Activated CD8-positive, alpha-beta memory T cell treated with anti-CD3 and anti-CD28 coated beads, Interleukin-2, amount 50 U/mL, for 1 hour (primary cell): ENCODE data around the gene DAB1.

Source experiments
- DNase-seq: peaks from one replicate; pipeline ENCODE4 v3.0.0-alpha.2; 2020; ENCODE audit errors: extremely low read depth

Gene DAB1

GRCh38 chr1:57072401-57073110 is 351.3 kb downstream of the DAB1 start:
- no peak for DNase-seq

GRCh38 chr1:57067863-57068262 is 356.0 kb downstream of the DAB1 start:
- DNase-seq, result no peak

- no peak for DNase-seq
Measured at GRCh38 chr1:57066980-57067610, 356.8 kb downstream of the DAB1 start.

GRCh38 chr1:57065442-57065841 is 358.4 kb downstream of the DAB1 start:
- no peak for DNase-seq

- DNase-seq, result no peak
Measured at GRCh38 chr1:57064379-57065140, 359.3 kb downstream of the DAB1 start.

GRCh38 chr1:57063406-57064125 is 360.3 kb downstream of the DAB1 start:
- DNase-seq, result no peak

GRCh38 chr1:57061369-57061768 is 362.5 kb downstream of the DAB1 start:
- no peak for DNase-seq

GRCh38 chr1:57060451-57060850 is 363.4 kb downstream of the DAB1 start:
- no peak for DNase-seq

GRCh38 chr1:57058652-57059501 is 365.0 kb downstream of the DAB1 start:
- DNase-seq, result no peak

GRCh38 chr1:57048856-57049255 is 375.0 kb downstream of the DAB1 start:
- DNase-seq, result no peak

GRCh38 chr1:57046462-57046861 is 377.4 kb downstream of the DAB1 start:
- DNase-seq, result no peak

- DNase-seq, result no peak
Measured at GRCh38 chr1:57041901-57042300, 382.0 kb downstream of the DAB1 start.

- no peak for DNase-seq
Measured at GRCh38 chr1:57040811-57041210, 383.0 kb downstream of the DAB1 start.

GRCh38 chr1:57036641-57037579 is 386.9 kb downstream of the DAB1 start:
- DNase-seq, result no peak

GRCh38 chr1:57034713-57035112 is 389.1 kb downstream of the DAB1 start:
- DNase-seq, result no peak

- DNase-seq, result no peak
Measured at GRCh38 chr1:57033222-57034001, 390.4 kb downstream of the DAB1 start.

GRCh38 chr1:57026624-57027354 is 397.1 kb downstream of the DAB1 start:
- no peak for DNase-seq

- DNase-seq, result no peak
Measured at GRCh38 chr1:57024855-57025254, 399.0 kb downstream of the DAB1 start.

GRCh38 chr1:57024428-57024827 is 399.4 kb downstream of the DAB1 start:
- DNase-seq, result no peak
